ENCODE data around the gene TOB1. TPM values are rescaled to one million over a fixed set of nuclear protein-coding genes. Genes with fewer than 3 reads are reported as not detected.

Gene TOB1
- total RNA-seq, result 86.2 TPM

DNA sequence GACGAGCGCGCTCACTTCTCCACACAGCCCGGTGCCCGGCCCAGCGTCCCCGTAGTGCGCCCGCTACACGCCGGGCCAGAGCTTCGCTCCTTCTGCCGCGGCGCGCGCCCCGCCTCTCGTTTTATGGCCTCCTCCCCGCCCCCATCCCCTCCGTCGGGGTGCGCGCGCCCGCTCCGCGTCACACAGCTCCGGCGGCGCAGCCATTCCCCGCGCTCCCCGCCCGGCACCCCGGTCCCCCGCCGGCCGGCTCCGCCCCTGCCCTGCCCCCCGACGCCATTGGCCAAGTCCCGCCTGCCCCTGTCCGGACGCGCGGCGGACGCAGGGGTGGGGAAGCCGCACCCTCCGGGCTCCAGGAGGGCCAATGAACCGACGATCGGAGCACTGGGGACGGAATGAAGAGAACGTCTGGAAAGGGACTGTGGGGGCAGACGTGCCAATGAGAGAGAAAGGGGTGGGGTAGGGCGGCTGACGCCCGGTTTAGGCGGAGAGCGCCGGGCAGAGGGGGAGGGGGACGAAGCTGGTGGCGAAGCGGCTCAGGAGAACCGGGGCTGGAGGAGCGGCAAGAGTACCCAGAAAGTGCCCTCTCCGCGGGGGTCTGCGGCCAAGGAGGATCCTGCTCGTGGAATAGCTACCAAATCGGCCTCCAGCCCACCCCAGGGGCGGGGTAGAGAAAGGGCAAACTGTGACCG lies at the start of gene TOB1:
TSS of gene TOB1 (minus strand) at position 94 of the 689 bp plus-strand sequence. CDS start 2,337 bp downstream, outside the sequence.
- H3K27me3 ChIP-seq (ENCODE audit: insufficient read depth, low read length), result no peaks in the 10 kb centered on the region
- H3K9me3 ChIP-seq (ENCODE audit: low read depth, low read length), result no peaks in the 10 kb centered on the region
- H3K4me1 ChIP-seq (ENCODE audit: insufficient read depth, low read length), result peaks cover 40% of the 10 kb centered on the region
- peak within 1 kb of the TSS; percentile 80 for H3K4me3 ChIP-seq (ENCODE audit: low read length)

- Histone ChIP-seq H3K4me1 (ENCODE audit: insufficient read depth, low read length) (peaks cover 58% of the 10 kb centered on the region), H3K9me3 (ENCODE audit: low read depth, low read length) (no peaks in the 10 kb centered on the region), H3K27me3 (ENCODE audit: insufficient read depth, low read length) (no peaks in the 10 kb centered on the region), H3K4me3 (ENCODE audit: low read length) (no peak overlapping the region)
Measured at GRCh38 chr17:50914505-50915063, 48.4 kb upstream of the TOB1 start.

- no peak overlapping the region for H3K4me3 ChIP-seq (ENCODE audit: low read length)
- H3K9me3 ChIP-seq (ENCODE audit: low read depth, low read length), result no peaks in the 10 kb centered on the region
- H3K27me3 ChIP-seq (ENCODE audit: insufficient read depth, low read length), result no peaks in the 10 kb centered on the region
- peaks cover 58% of the 10 kb centered on the region for H3K4me1 ChIP-seq (ENCODE audit: insufficient read depth, low read length)
Measured at GRCh38 chr17:50913120-50913519, 47.0 kb upstream of the TOB1 start.

DNA sequence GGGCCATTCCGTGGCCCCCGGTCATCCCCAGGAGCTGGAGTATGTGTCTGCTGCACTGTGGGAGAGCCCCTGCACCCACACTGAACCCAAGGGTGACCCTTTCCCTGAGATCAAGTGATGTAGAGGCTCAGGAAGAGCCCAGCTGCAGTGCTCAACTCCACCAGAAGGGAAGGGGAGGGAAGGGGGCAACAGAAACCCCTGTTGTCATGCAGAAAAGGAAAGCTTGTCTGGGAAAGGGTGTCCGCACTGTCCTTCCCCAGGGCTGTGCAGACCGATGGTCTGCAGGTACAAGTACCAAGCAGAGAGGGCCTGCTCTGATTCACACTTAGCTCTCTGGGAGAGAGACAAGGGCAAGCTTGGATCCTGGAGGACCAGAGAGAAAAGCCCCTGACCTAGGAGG lies 45.7 kb upstream of the TOB1 start:
- no peaks in the 10 kb centered on the region for H3K9me3 ChIP-seq (ENCODE audit: low read depth, low read length)
- peaks cover 57% of the 10 kb centered on the region for H3K4me1 ChIP-seq (ENCODE audit: insufficient read depth, low read length)
- H3K4me3 ChIP-seq (ENCODE audit: low read length), result no peak overlapping the region
- no peaks in the 10 kb centered on the region for H3K27me3 ChIP-seq (ENCODE audit: insufficient read depth, low read length)

GRCh38 chr17:50911450-50911849 lies 45.3 kb upstream of the TOB1 start:
- Histone ChIP-seq H3K4me1 (ENCODE audit: insufficient read depth, low read length) (peaks cover 57% of the 10 kb centered on the region), H3K4me3 (ENCODE audit: low read length) (no peak overlapping the region), H3K27me3 (ENCODE audit: insufficient read depth, low read length) (no peaks in the 10 kb centered on the region), H3K9me3 (ENCODE audit: low read depth, low read length) (no peaks in the 10 kb centered on the region)

GRCh38 chr17:50909765-50910605 lies 43.8 kb upstream of the TOB1 start:
- no peak overlapping the region for H3K4me3 ChIP-seq (ENCODE audit: low read length)
- no peaks in the 10 kb centered on the region for H3K9me3 ChIP-seq (ENCODE audit: low read depth, low read length)
- no peaks in the 10 kb centered on the region for H3K27me3 ChIP-seq (ENCODE audit: insufficient read depth, low read length)
- peaks cover 57% of the 10 kb centered on the region for H3K4me1 ChIP-seq (ENCODE audit: insufficient read depth, low read length)

DNA sequence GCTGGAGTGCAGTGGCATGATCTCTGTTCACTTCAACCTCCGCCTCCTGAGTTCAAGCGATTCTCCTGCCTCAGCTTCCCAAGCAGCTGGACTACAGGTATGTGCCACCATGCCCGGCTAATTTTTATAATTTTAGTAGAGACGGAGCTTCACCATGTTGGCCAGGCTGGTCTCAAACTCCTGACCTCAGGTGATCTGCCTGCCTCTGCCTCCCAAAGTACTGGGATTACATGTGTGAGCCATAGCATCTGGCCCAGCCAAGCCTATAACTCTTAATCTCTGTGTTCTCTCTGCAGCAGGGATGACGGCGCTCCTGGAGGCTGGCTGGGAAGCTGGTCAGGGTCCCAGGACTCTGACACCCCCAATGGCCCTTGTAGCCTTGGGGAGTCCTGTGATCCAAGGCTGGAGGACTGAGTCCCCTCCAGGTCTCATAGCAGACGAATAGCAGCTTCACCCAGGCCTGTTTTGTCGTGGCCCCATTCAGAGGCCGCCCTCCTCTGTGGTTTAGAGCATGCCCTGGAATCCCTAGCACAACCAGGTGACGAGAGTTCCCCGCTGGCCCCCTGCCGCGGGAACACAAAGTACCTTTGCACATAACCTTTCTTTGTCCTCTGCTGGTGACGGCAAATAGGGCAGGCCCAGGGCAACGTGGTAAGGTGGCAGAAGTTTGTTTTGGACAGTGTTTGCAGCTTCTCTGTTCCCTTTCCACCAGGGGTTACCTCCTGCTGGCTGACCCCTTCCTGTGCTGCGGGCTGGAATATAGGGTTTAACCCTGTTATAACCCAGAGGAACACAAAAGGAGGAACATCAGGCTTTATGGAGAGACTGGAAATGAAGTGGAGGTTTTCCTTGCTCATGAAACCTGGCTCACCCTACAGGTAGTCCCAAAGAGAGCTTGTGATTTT lies 43.0 kb upstream of the TOB1 start:
- peaks cover 49% of the 10 kb centered on the region for H3K4me1 ChIP-seq (ENCODE audit: insufficient read depth, low read length)
- H3K9me3 ChIP-seq (ENCODE audit: low read depth, low read length), result no peaks in the 10 kb centered on the region
- no peaks in the 10 kb centered on the region for H3K27me3 ChIP-seq (ENCODE audit: insufficient read depth, low read length)
- H3K4me3 ChIP-seq (ENCODE audit: low read length), result no peak overlapping the region

GRCh38 chr17:50908140-50908859 lies 42.1 kb upstream of the TOB1 start:
- no peaks in the 10 kb centered on the region for H3K27me3 ChIP-seq (ENCODE audit: insufficient read depth, low read length)
- peaks cover 49% of the 10 kb centered on the region for H3K4me1 ChIP-seq (ENCODE audit: insufficient read depth, low read length)
- no peak overlapping the region for H3K4me3 ChIP-seq (ENCODE audit: low read length)
- no peaks in the 10 kb centered on the region for H3K9me3 ChIP-seq (ENCODE audit: low read depth, low read length)

DNA sequence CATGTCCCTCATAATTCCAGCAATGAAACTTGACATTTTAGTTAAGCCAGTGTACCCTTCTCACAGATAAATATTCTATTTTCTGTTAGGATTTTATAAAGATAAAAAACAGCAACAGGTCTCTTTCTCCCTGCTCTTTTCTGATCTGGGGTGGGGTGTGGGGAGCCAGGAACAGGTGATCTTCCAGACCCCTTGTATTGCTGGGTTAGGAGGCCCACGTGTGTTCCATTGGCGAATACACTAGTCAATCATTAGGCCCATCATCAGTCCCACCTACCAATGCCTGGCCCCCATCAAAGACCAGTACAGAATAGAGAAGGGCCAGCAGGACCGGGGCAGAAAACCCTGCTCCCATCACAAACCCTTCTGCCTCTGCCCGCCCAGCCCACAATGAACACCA lies 40.3 kb upstream of the TOB1 start:
- Histone ChIP-seq H3K4me3 (ENCODE audit: low read length) (no peak overlapping the region), H3K27me3 (ENCODE audit: insufficient read depth, low read length) (no peaks in the 10 kb centered on the region), H3K9me3 (ENCODE audit: low read depth, low read length) (no peaks in the 10 kb centered on the region), H3K4me1 (ENCODE audit: insufficient read depth, low read length) (peaks cover 52% of the 10 kb centered on the region)

DNA sequence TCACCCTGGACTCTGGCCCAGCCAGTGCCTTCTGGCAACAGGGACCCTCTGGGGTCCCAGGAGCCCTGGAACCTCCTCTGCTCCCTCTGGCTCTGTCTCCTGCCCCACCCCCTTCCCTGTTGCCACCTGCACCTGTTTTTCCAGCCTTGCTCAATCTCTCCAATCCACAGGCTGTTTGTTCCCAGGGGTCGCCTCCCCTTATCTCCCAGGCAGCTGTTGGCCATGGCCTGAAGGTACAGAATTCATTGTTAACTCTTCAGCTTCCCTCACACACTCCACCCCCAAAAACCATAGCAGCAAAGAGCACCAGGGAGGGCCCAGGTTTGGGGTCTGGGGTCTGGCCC lies 39.3 kb upstream of the TOB1 start:
- peaks cover 41% of the 10 kb centered on the region for H3K4me1 ChIP-seq (ENCODE audit: insufficient read depth, low read length)
- no peaks in the 10 kb centered on the region for H3K27me3 ChIP-seq (ENCODE audit: insufficient read depth, low read length)
- H3K4me3 ChIP-seq (ENCODE audit: low read length), result no peak overlapping the region
- H3K9me3 ChIP-seq (ENCODE audit: low read depth, low read length), result no peaks in the 10 kb centered on the region

DNA sequence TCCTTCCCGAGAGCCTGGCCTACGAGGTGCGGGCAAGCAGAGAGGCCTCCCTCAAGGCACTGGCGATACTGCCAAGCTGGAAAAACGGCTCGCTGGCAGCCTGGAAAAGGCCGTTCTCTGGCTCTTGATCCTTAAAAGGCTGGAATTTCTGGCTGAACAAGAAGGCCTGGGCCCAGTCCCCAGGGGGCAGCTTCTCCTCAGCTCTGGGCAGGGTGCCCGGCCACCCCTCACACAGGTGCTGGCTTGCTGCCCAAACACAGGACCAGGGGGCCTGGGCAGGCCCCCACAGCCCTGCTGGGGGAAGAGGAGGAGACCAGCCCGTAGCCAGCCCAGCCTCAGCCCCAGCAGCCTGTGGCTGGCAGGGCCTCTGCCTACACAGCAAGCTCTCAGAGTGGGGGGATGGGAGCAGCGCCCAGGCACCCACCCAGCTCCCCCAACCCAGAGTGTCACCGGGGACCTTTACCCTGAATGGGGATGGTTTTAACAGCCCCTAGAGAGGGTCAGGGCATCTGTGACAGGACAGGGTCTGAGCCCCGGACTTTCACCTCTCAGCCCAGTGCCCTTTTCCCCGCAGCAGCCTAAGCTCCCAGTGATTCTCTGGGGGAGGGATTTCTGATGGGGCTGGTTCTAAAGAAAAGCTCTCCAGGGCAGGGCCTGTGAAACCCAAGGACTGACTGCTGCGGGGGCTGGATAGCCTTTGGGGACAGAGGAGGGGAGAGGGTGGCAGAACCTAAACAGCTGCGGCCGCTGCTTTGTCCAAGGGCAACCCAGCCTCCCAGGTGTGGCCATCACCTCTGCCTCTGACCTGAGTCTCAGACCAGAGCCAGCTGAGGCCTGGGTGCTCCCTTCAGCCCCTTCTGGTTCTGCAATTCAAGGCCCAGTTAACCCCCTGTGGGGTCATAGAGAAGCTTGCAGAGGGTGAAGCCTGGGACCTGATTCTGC lies 38.6 kb upstream of the TOB1 start:
- Histone ChIP-seq H3K27me3 (ENCODE audit: insufficient read depth, low read length) (no peaks in the 10 kb centered on the region), H3K9me3 (ENCODE audit: low read depth, low read length) (no peaks in the 10 kb centered on the region), H3K4me1 (ENCODE audit: insufficient read depth, low read length) (peaks cover 35% of the 10 kb centered on the region), H3K4me3 (ENCODE audit: low read length) (no peak overlapping the region)

- H3K4me1 ChIP-seq (ENCODE audit: insufficient read depth, low read length), result peaks cover 26% of the 10 kb centered on the region
- H3K27me3 ChIP-seq (ENCODE audit: insufficient read depth, low read length), result no peaks in the 10 kb centered on the region
- no peaks in the 10 kb centered on the region for H3K9me3 ChIP-seq (ENCODE audit: low read depth, low read length)
- H3K4me3 ChIP-seq (ENCODE audit: low read length), result no peak overlapping the region
Measured at GRCh38 chr17:50903604-50904517, 37.7 kb upstream of the TOB1 start.

Measured in mononuclear cell (primary cell).